ENCODE data around the gene CFAP46.

Gene CFAP46

DNA sequence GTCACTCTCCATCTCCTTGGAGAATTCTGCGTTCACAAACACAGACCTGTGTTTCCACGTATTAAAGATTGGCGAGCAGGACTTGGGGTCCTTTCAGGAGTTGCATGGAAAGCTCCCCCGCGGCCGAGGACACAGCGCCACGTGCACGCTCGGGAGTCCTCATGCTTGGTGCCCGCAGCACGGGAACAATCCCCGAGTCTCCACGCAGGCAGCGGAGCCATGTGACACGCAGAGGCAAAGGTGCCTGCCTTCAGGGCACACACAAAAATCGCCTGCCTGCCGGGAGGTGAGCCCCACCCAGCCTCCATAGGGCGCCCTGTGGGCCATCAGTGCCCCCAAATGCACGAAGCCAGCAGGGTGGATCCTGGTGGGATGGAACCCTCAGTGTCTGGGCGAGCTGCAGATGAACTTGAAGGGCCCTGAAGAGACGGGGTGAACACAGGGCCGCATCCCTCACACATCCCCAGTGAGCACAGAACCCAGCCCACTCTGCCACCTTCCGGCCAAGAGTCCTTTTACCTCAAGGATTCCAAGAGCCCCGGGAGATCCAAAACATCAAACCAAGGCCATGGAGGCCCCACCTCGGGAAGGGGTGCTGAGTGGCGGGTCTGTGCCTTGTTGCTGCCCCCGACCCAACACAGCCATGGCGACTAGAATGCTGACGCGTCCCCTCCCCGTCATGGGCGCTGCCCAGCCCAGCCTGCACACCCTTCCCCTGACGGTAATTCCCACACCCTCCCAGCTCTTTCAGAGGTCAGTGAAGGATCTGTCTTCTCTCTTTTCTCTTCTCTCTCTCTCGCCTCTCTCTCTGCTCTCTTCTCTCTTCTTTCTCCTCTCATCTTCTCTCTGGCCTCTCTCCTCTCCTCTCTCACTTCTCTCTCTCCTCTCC is 55.9 kb downstream of the CFAP46 start:
- TF ChIP-seq, protein P1, sequence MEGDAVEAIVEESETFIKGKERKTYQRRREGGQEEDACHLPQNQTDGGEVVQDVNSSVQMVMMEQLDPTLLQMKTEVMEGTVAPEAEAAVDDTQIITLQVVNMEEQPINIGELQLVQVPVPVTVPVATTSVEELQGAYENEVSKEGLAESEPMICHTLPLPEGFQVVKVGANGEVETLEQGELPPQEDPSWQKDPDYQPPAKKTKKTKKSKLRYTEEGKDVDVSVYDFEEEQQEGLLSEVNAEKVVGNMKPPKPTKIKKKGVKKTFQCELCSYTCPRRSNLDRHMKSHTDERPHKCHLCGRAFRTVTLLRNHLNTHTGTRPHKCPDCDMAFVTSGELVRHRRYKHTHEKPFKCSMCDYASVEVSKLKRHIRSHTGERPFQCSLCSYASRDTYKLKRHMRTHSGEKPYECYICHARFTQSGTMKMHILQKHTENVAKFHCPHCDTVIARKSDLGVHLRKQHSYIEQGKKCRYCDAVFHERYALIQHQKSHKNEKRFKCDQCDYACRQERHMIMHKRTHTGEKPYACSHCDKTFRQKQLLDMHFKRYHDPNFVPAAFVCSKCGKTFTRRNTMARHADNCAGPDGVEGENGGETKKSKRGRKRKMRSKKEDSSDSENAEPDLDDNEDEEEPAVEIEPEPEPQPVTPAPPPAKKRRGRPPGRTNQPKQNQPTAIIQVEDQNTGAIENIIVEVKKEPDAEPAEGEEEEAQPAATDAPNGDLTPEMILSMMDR (IDR thresholded peaks at IDR 0.05), result no peak
- Histone ChIP-seq H3K9me3 (no peaks in the 10 kb centered on the region), H3K4me3 (ENCODE audit: low read depth in 1 of 2, low read length in 1 of 2) (no peak overlapping the region), H3K4me1 (ENCODE audit: control insufficient read depth in 1 of 2, insufficient read depth in 1 of 2, low read depth in 1 of 2, low read length in 1 of 2) (no peaks in the 10 kb centered on the region), H3K27me3 (no peaks in the 10 kb centered on the region), H3K27ac (no peak overlapping the region), H3K36me3 (no peaks in the 10 kb centered on the region)

- Histone ChIP-seq H3K9me3 (no peaks in the 10 kb centered on the region), H3K36me3 (no peaks in the 10 kb centered on the region), H3K4me1 (ENCODE audit: control insufficient read depth in 1 of 2, insufficient read depth in 1 of 2, low read depth in 1 of 2, low read length in 1 of 2) (no peaks in the 10 kb centered on the region), H3K27ac (no peak overlapping the region), H3K4me3 (ENCODE audit: low read depth in 1 of 2, low read length in 1 of 2) (no peak overlapping the region), H3K27me3 (no peaks in the 10 kb centered on the region)
- TF ChIP-seq, protein P1 (IDR thresholded peaks at IDR 0.05), result no peak
Observed at GRCh38 chr10:132885451-132886210, 56.7 kb downstream of the CFAP46 start.

DNA sequence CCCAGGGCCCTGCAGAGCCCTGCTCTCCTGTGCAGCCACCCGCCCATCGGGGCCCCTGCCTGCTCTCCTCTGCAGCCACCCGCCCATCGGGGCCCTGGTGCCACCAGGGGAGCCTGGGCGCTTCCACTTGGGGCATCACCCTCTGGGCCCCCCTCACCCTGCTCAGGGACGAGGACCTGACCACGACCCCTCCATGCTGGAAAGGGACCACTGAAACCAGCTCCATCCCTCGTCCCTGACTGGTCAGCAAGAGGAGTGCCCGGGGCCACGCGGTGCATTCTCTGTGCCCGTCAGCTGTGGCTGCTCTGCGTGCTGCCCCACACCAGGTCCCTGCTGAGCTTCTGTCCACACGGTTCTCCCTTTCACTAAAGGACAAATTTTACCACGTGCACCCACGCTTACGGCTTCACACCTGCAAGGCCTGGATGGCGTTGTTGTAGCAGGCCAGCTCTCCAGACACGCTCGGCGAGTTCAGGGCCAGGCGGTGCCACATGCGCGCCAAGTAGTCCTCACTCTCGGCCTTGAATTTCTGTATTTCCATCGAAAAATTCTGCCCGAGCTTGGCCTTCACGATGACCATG is 57.6 kb downstream of the CFAP46 start:
- Histone ChIP-seq H3K27me3 (peaks cover 6% of the 10 kb centered on the region), H3K4me3 (ENCODE audit: low read depth in 1 of 2, low read length in 1 of 2) (no peak overlapping the region), H3K36me3 (no peaks in the 10 kb centered on the region), H3K4me1 (ENCODE audit: control insufficient read depth in 1 of 2, insufficient read depth in 1 of 2, low read depth in 1 of 2, low read length in 1 of 2) (no peaks in the 10 kb centered on the region), H3K27ac (no peak overlapping the region), H3K9me3 (no peaks in the 10 kb centered on the region)
- TF ChIP-seq, protein P1 (IDR thresholded peaks at IDR 0.05), result no peak

DNA sequence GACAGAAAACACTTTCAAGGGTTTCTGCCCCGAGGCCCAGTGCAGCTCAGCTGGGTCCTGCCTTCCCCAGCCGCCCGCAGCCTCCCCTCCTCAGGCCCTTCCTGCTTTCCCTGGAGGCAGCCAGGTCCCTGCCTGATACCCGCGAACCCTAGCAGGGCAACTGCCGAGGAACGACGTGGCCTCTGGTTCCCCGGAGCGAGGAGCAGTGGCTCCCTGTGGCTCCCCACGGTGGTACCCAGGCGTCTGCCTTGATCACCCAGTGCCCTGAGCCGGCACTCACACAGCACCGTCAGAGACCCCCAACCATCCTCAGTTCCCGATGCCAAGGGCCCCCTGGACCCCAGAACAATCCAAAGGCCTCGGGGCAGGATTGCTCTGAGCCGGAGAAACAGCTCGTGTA is 58.3 kb downstream of the CFAP46 start:
- TF ChIP-seq, protein P1 (IDR thresholded peaks at IDR 0.05), result no peak
- Histone ChIP-seq H3K4me3 (ENCODE audit: low read depth in 1 of 2, low read length in 1 of 2) (no peak overlapping the region), H3K9me3 (no peaks in the 10 kb centered on the region), H3K4me1 (ENCODE audit: control insufficient read depth in 1 of 2, insufficient read depth in 1 of 2, low read depth in 1 of 2, low read length in 1 of 2) (no peaks in the 10 kb centered on the region), H3K27ac (no peak overlapping the region), H3K27me3 (peaks cover 13% of the 10 kb centered on the region), H3K36me3 (no peaks in the 10 kb centered on the region)

DNA sequence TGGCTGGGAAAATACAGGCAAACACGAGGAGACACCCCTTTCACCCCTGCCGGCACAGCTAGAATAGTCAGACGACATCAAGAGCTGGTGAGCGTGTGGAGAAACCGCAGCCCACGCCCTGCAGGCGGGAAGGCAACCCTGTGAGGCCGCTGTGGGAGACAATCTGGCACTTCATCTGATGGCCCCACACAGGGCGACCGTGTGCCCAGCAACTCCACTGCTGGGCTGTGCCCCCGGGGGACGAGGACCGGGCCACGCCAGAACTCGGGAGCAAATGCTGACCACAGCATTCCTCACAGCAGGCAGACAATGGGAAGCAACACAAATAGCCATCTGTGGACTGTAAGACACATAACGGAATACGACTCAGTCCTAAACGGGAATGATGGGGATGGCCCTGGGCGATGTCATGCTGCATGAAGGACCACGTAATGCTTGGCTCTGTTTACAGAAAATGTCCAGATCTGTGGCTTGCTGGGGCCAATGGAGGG is 58.9 kb downstream of the CFAP46 start:
- H3K9me3 ChIP-seq, result no peaks in the 10 kb centered on the region
- H3K4me3 ChIP-seq (ENCODE audit: low read depth in 1 of 2, low read length in 1 of 2), result no peak overlapping the region
- peaks cover 19% of the 10 kb centered on the region for H3K27me3 ChIP-seq
- TF ChIP-seq, protein P1 (IDR thresholded peaks at IDR 0.05), result no peak
- H3K27ac ChIP-seq, result no peak overlapping the region
- no peaks in the 10 kb centered on the region for H3K4me1 ChIP-seq (ENCODE audit: control insufficient read depth in 1 of 2, insufficient read depth in 1 of 2, low read depth in 1 of 2, low read length in 1 of 2)
- no peaks in the 10 kb centered on the region for H3K36me3 ChIP-seq

Data from neutrophil (primary cell).